ENCODE data around the gene XPR1. TPM values are rescaled to one million over a fixed set of nuclear protein-coding genes. Genes with fewer than 3 reads are reported as not detected.

Gene XPR1
- total RNA-seq, 1 experiment from 2014 or later = 12.8 TPM

- H3K4me3 ChIP-seq = no peak overlapping the region
- no peak for DNase-seq
- H3K36me3 ChIP-seq = no peaks in the 10 kb centered on the region
- no peaks in the 10 kb centered on the region for H3K9me3 ChIP-seq
- H3K27me3 ChIP-seq = no peaks in the 10 kb centered on the region
Observed at GRCh38 chr1:180926164-180926981, 294.6 kb downstream of the XPR1 start.

GRCh38 chr1:180927348-180927747 lies 295.5 kb downstream of the XPR1 start:
- Histone ChIP-seq H3K27me3 (no peaks in the 10 kb centered on the region), H3K9me3 (no peaks in the 10 kb centered on the region), H3K36me3 (no peaks in the 10 kb centered on the region), H3K4me3 (no peak overlapping the region)
- DNase-seq = no peak

GRCh38 chr1:180927841-180928240 lies 296.0 kb downstream of the XPR1 start:
- Histone ChIP-seq H3K4me3 (no peak overlapping the region), H3K27me3 (no peaks in the 10 kb centered on the region), H3K9me3 (no peaks in the 10 kb centered on the region), H3K36me3 (no peaks in the 10 kb centered on the region)
- no peak for DNase-seq

- no peaks in the 10 kb centered on the region for H3K9me3 ChIP-seq
- no peak overlapping the region for H3K4me3 ChIP-seq
- no peaks in the 10 kb centered on the region for H3K27me3 ChIP-seq
- no peaks in the 10 kb centered on the region for H3K36me3 ChIP-seq
- no peak for DNase-seq
Observed at GRCh38 chr1:180928331-180929230, 296.8 kb downstream of the XPR1 start.

- Histone ChIP-seq H3K27me3 (no peaks in the 10 kb centered on the region), H3K36me3 (no peaks in the 10 kb centered on the region), H3K9me3 (no peaks in the 10 kb centered on the region), H3K4me3 (no peak overlapping the region)
- no peak for DNase-seq
Observed at GRCh38 chr1:180929389-180929788, 297.6 kb downstream of the XPR1 start.

GRCh38 chr1:180930687-180931086 lies 298.9 kb downstream of the XPR1 start:
- no peak overlapping the region for H3K4me3 ChIP-seq
- DNase-seq = no peak
- no peaks in the 10 kb centered on the region for H3K27me3 ChIP-seq
- no peaks in the 10 kb centered on the region for H3K36me3 ChIP-seq
- no peaks in the 10 kb centered on the region for H3K9me3 ChIP-seq

GRCh38 chr1:180931529-180931928 lies 299.7 kb downstream of the XPR1 start:
- no peak for DNase-seq
- Histone ChIP-seq H3K9me3 (no peaks in the 10 kb centered on the region), H3K36me3 (no peaks in the 10 kb centered on the region), H3K4me3 (no peak overlapping the region), H3K27me3 (no peaks in the 10 kb centered on the region)

GRCh38 chr1:180932378-180932777 lies 300.6 kb downstream of the XPR1 start:
- no peak for DNase-seq
- Histone ChIP-seq H3K4me3 (no peak overlapping the region), H3K36me3 (no peaks in the 10 kb centered on the region), H3K27me3 (no peaks in the 10 kb centered on the region), H3K9me3 (no peaks in the 10 kb centered on the region)

- Histone ChIP-seq H3K27me3 (no peaks in the 10 kb centered on the region), H3K4me3 (no peak overlapping the region), H3K9me3 (no peaks in the 10 kb centered on the region), H3K36me3 (no peaks in the 10 kb centered on the region)
- DNase-seq = no peak
Observed at GRCh38 chr1:180933141-180933540, 301.3 kb downstream of the XPR1 start.

- no peak for DNase-seq
- Histone ChIP-seq H3K9me3 (no peaks in the 10 kb centered on the region), H3K27me3 (no peaks in the 10 kb centered on the region), H3K4me3 (no peak overlapping the region), H3K36me3 (no peaks in the 10 kb centered on the region)
Observed at GRCh38 chr1:180934563-180934962, 302.7 kb downstream of the XPR1 start.

- DNase-seq = no peak
Observed at GRCh38 chr1:180935326-180936109, 303.7 kb downstream of the XPR1 start.

GRCh38 chr1:180936110-180937011 lies 304.5 kb downstream of the XPR1 start:
- no peak overlapping the region for H3K4me3 ChIP-seq
- no peaks in the 10 kb centered on the region for H3K27me3 ChIP-seq
- DNase-seq = no peak
- H3K36me3 ChIP-seq = no peaks in the 10 kb centered on the region
- no peaks in the 10 kb centered on the region for H3K9me3 ChIP-seq

More at GRCh38 chr1:180935326-180936109, 303.7 kb downstream of the XPR1 start:
- Histone ChIP-seq H3K36me3 (no peaks in the 10 kb centered on the region), H3K4me3 (no peak overlapping the region), H3K27me3 (no peaks in the 10 kb centered on the region), H3K9me3 (no peaks in the 10 kb centered on the region)

GRCh38 chr1:180937012-180937372 lies 305.2 kb downstream of the XPR1 start:
- Histone ChIP-seq H3K36me3 (no peaks in the 10 kb centered on the region), H3K4me3 (no peak overlapping the region), H3K27me3 (no peaks in the 10 kb centered on the region), H3K9me3 (no peaks in the 10 kb centered on the region)
- DNase-seq = no peak

GRCh38 chr1:180937624-180938225 lies 305.9 kb downstream of the XPR1 start:
- Histone ChIP-seq H3K4me3 (no peak overlapping the region), H3K36me3 (no peaks in the 10 kb centered on the region), H3K27me3 (no peaks in the 10 kb centered on the region), H3K9me3 (no peaks in the 10 kb centered on the region)
- DNase-seq = no peak

GRCh38 chr1:180939073-180939710 lies 307.4 kb downstream of the XPR1 start:
- H3K4me3 ChIP-seq = no peak overlapping the region

More at GRCh38 chr1:180939073-180939710, 307.4 kb downstream of the XPR1 start:
- Histone ChIP-seq H3K9me3 (no peaks in the 10 kb centered on the region), H3K27me3 (no peaks in the 10 kb centered on the region), H3K36me3 (no peaks in the 10 kb centered on the region)
- DNase-seq = no peak

Data from MG63 (cell line).